Stimulated activated CD4-positive, alpha-beta T cell treated with anti-CD3 and anti-CD28 coated beads, Interleukin-12 subunit alpha, Interleukin-12 subunit beta, amount 100 ng/mL, for 24 hours (primary cell): ENCODE measurements around the gene PIK3CD.
"Not testable (repeated sequence)": the region's sequence is repeated elsewhere in the genome, so short reads cannot be mapped to it uniquely, and the experiment has no call there.

ENCODE experiments used
- DNase-seq, 2 experiments: peaks; one replicate each; pipeline ENCODE4 v3.0.0-alpha.2; 2020; ENCODE audit warnings: low read depth in 2 of 2

Gene PIK3CD

GRCh38 chr1:9654051-9654833 is 2.7 kb downstream of the PIK3CD start:
- DNase-seq = no peak

- DNase-seq = peak in 1 of 2 experiments; percentile 41
These were observed 3.5 kb downstream of the PIK3CD start for GRCh38 chr1:9654834-9655723.

GRCh38 chr1:9655836-9656235 is 4.3 kb downstream of the PIK3CD start:
- DNase-seq = no peak

GRCh38 chr1:9657521-9658032 is 6.0 kb downstream of the PIK3CD start:
- no peak for DNase-seq

GRCh38 chr1:9658199-9658598 is 6.7 kb downstream of the PIK3CD start:
- DNase-seq = no peak

- no peak for DNase-seq
These were observed 7.8 kb downstream of the PIK3CD start for GRCh38 chr1:9659328-9659727.

GRCh38 chr1:9663257-9663656 is 11.7 kb downstream of the PIK3CD start:
- no peak for DNase-seq

GRCh38 chr1:9665193-9665592 is 13.7 kb downstream of the PIK3CD start:
- no peak for DNase-seq

GRCh38 chr1:9668080-9668479 is 16.5 kb downstream of the PIK3CD start:
- no peak for DNase-seq

GRCh38 chr1:9670085-9670484 is 18.6 kb downstream of the PIK3CD start:
- DNase-seq = no peak

GRCh38 chr1:9671377-9672140 is 20.0 kb downstream of the PIK3CD start:
- DNase-seq = no peak

- no peak for DNase-seq
These were observed 20.9 kb downstream of the PIK3CD start for GRCh38 chr1:9672444-9672843.

- DNase-seq = no peak
These were observed 23.9 kb downstream of the PIK3CD start for GRCh38 chr1:9675393-9675792.

GRCh38 chr1:9676128-9676527 is 24.6 kb downstream of the PIK3CD start:
- DNase-seq = not testable (repeated sequence)

- no peak for DNase-seq
These were observed 25.4 kb downstream of the PIK3CD start for GRCh38 chr1:9676815-9677393.

- no peak for DNase-seq
These were observed 28.6 kb downstream of the PIK3CD start for GRCh38 chr1:9680091-9680490.

GRCh38 chr1:9680828-9681227 is 29.3 kb downstream of the PIK3CD start:
- DNase-seq = no peak

- DNase-seq = no peak
These were observed 33.3 kb downstream of the PIK3CD start for GRCh38 chr1:9684801-9685200.

- DNase-seq = peak; percentile 36 to 37
These were observed 35.8 kb downstream of the PIK3CD start for GRCh38 chr1:9687120-9687873.

GRCh38 chr1:9687874-9688582 is 36.5 kb downstream of the PIK3CD start:
- DNase-seq = no peak
